Measurements from ENCODE around the gene KPNB1. TPM values are rescaled to one million over a fixed set of nuclear protein-coding genes. Genes with fewer than 3 reads are reported as not detected.

Gene KPNB1
- total and polyA plus RNA-seq, 2 of the 8 experiments (the other 6 are each of a cell fraction or from before 2014, with no cell fraction given), result 171 to 625 TPM

DNA sequence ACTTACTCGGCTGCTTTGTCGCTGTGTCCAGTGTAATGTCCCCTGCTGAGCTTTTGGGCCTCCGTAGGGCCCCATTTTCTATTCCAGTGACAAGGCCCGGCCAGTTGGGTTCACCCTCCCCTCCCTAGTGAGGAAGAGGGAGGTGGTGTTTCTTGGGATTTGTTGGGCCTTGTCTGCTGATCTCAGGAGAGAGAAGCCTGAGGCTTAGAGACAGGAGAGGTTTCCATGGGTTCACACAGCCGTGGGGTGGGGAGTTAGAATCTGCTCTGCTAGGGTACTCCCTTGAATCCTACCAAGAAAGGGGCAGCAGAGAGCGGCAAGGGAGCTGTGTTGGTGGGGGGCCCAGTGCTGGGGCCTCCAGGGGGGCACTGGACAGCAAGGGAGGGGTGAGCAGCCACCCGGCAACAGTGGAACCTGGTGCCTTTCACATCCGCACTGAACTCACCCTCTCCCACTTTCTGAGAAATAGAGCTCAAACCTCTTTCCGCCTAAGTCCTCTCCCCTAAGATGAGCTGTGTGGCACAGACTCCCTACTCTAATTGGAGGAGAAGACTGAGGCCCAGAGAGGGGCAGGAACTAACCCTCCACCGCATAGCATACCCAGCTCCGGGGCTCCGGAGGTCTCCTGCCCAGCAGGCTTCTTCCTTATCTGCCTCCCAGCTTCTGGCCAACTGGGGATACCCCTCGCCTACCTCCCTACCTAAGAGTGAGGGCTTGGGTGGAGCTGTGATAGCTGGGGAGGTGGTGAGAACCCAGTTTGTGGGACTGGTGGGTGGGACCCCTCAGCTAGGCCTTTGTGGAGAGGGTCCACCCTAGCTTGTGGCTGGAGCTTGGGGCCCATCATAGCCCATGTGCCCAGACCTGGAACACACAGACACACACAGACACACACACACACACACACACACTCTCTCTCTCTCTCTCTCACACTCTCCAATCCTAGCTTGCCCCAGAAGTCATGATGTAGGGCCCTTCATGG, 51.0 kb downstream of the KPNB1 start:
- H2BK15ac ChIP-seq (ENCODE audit: low read length), result no peak overlapping the region
- no peak overlapping the region for H2BK12ac ChIP-seq (ENCODE audit: low read depth, low read length)
- H3K23ac ChIP-seq (ENCODE audit: insufficient read length), result no peak overlapping the region
- H2BK20ac ChIP-seq (ENCODE audit: low read length), result no peak overlapping the region
- no peak overlapping the region for H3K14ac ChIP-seq (ENCODE audit: insufficient read length)
- H3K79me2 ChIP-seq (ENCODE audit: control insufficient read depth in 1 of 2, insufficient read depth in 2 of 2, low read length in 2 of 2), result no peaks in the 10 kb centered on the region; a peak in 1 of 4 replicates
- H2AK5ac ChIP-seq (ENCODE audit: low read depth, low read length), result no peak overlapping the region
- peaks cover 0 to 4% (median 3%) of the 10 kb centered on the region in 4 experiments; a peak in 5 of 7 replicates for H3K4me1 ChIP-seq (replicated peaks in 1 of 4; ENCODE audit: control insufficient read depth in 3 of 4, insufficient read depth in 4 of 4, low read length in 3 of 4)
- POLR2A ChIA-PET (ENCODE audit: partially characterized antibody), result interaction anchor here (0.6 to 41.8 kb wide), 5 partner anchors 8 to 311 kb away, joined by 3 to 1575 read pairs (median 3); partner anchors contain the start of gene KPNB1
- no peak overlapping the region for H3K9ac ChIP-seq (replicated peaks in 1 of 4; ENCODE audit: extremely low read depth in 1 of 4, low read depth in 3 of 4, low read length in 3 of 4)
- H2BK5ac ChIP-seq (ENCODE audit: low read depth, low read length), result no peak overlapping the region
- H3K36me3 ChIP-seq (ENCODE audit: control insufficient read depth in 2 of 4, insufficient read depth in 4 of 4, low read length in 3 of 4), result peaks cover 0 to 3% (median 0%) of the 10 kb centered on the region in 4 experiments; a peak in 1 of 8 replicates
- FAIRE-seq (no peak), DNase-seq (ENCODE audit: low read depth in 1 of 2, low spot score in 2 of 2) (no peak)
- no peak for TF ChIP-seq CTBP2 (IDR thresholded peaks at IDR 0.05; ENCODE audit: borderline replicate concordance, insufficient read depth, insufficient read length, low read length)
- TF ChIP-seq SIRT6 (IDR thresholded peaks at IDR 0.05; ENCODE audit: low read length), result no peak
- no peak for TF ChIP-seq CREB1 (IDR thresholded peaks at IDR 0.05)
- no peak for TF ChIP-seq GTF2F1 (IDR thresholded peaks at IDR 0.05; ENCODE audit: borderline replicate concordance, low read depth, low read length)
- TF ChIP-seq BRCA1 (IDR thresholded peaks at IDR 0.05; ENCODE audit: low read depth, low read length), result no peak
- TF ChIP-seq RNF2 (IDR thresholded peaks at IDR 0.05; ENCODE audit: borderline replicate concordance, low read depth, low read length, missing control alignments, poor library complexity, severe bottlenecking), result no peak
- TF ChIP-seq HDAC2 (IDR thresholded peaks at IDR 0.05; ENCODE audit: borderline replicate concordance in 1 of 2, low read depth in 2 of 2, low read length in 2 of 2), result no peak
- TF ChIP-seq CHD2 (IDR thresholded peaks at IDR 0.05; ENCODE audit: low read length), result no peak
- H4K91ac ChIP-seq (replicated peaks; ENCODE audit: insufficient read length, low read length), result no peak overlapping the region
- no peaks in the 10 kb centered on the region; a peak in 1 of 7 replicates for H3K27me3 ChIP-seq (replicated peaks in 1 of 4; ENCODE audit: control insufficient read depth in 3 of 4, extremely low read depth in 1 of 4, insufficient read depth in 3 of 4, low read length in 3 of 4)
- no peak overlapping the region for H3K4me3 ChIP-seq (ENCODE audit: extremely low read depth in 1 of 4, insufficient read depth in 2 of 4, low read depth in 3 of 4, low read length in 4 of 4)
- no peaks in the 10 kb centered on the region for H3K9me3 ChIP-seq (ENCODE audit: insufficient read depth in 2 of 2, low read depth in 1 of 2, low read length in 1 of 2)
- CTCF ChIA-PET (ENCODE audit: partially characterized antibody), result interaction anchor here (0.5 to 19.8 kb wide), 11 partner anchors 8 to 355 kb away, joined by 3 to 441 read pairs (median 7); partner anchors contain the start of gene TBX21
- no peak overlapping the region for H2AFZ ChIP-seq (ENCODE audit: low read length)
- no peaks in the 10 kb centered on the region; the same call in 1 of the 2 replicates for H3K79me1 ChIP-seq (ENCODE audit: low read depth, low read length)
- no peak overlapping the region for H4K8ac ChIP-seq (ENCODE audit: extremely low read depth, insufficient read depth, low read length)
- no peak overlapping the region for H3K27ac ChIP-seq (ENCODE audit: low read depth, low read length)
- H4K20me1 ChIP-seq (replicated peaks in 1 of 2; ENCODE audit: control insufficient read depth in 1 of 2, insufficient read depth in 2 of 2, low read length in 2 of 2), result peaks cover 0 to 4% of the 10 kb centered on the region in 2 experiments
- H3K18ac ChIP-seq (ENCODE audit: extremely low read depth, low read length), result no peak overlapping the region
- H3K4me2 ChIP-seq (ENCODE audit: insufficient read depth in 1 of 2, low read depth in 2 of 2, low read length in 2 of 2), result no peak overlapping the region
- no peak overlapping the region for H3K56ac ChIP-seq (replicated peaks; ENCODE audit: insufficient read length, low read depth, low read length)
- WGBS, 2 experiments (ENCODE audit: extremely low coverage in 1 of 2, insufficient coverage in 1 of 2, insufficient read length in 1 of 2, insufficient replicate concordance in 2 of 2, low coverage in 1 of 2, low lambda C conversion rate in 2 of 2, missing lambda C conversion rate in 1 of 2), result 91% methylated on average over 12 of the region's 13 CpGs; no CpG with 5 or more reads in 1 of the 2 experiments
- no peaks in the 10 kb centered on the region; the same call in 1 of the 2 replicates for H3K23me2 ChIP-seq (ENCODE audit: low read depth, low read length)
- H2BK120ac ChIP-seq (replicated peaks; ENCODE audit: low read depth, low read length), result no peak overlapping the region
- H4K5ac ChIP-seq (ENCODE audit: insufficient read length, low read depth, low read length), result no peak overlapping the region
- H3K4ac ChIP-seq (replicated peaks; ENCODE audit: insufficient read length, low read depth, low read length), result no peak overlapping the region
